HG02759 (cell line): ENCODE results near the gene SYP.
A peak's percentile ranks its signal among the peaks of the same experiment; 100 is the strongest.
"Not testable (repeated sequence)": the region's sequence is repeated elsewhere in the genome, so short reads cannot be mapped to it uniquely, and the experiment has no call there.

Experiments
- ATAC-seq: cut with Tn5 transposase; IDR thresholded peaks from one replicate; pipeline ENCODE4 v1.9.1; 2021; ENCODE audit warnings: mild to moderate bottlenecking, moderate library complexity; ENCODE audit not compliant: unreplicated experiment

Gene SYP

GRCh38 chrX:49172280-49172780 is 27.7 kb downstream of the SYP start:
- peak; percentile 77 for ATAC-seq

GRCh38 chrX:49171752-49172279 is 28.2 kb downstream of the SYP start, which contains the start of gene PLP2:
Gene PLP2 (plus strand): TSS chrX:49171898. CDS start chrX:49172001, 103 bp downstream.
- ATAC-seq: peak; percentile 33

GRCh38 chrX:49167740-49168108 is 32.3 kb downstream of the SYP start:
- ATAC-seq: no peak

GRCh38 chrX:49166914-49167739 is 32.9 kb downstream of the SYP start:
- peak; percentile 27 for ATAC-seq

- peak; percentile 40 for ATAC-seq
These were observed 33.8 kb downstream of the SYP start for GRCh38 chrX:49165901-49166881.

- no peak for ATAC-seq
These were observed 35.2 kb downstream of the SYP start for GRCh38 chrX:49164589-49165360.

GRCh38 chrX:49163555-49164419 is 36.2 kb downstream of the SYP start:
- ATAC-seq: peak; percentile 59

GRCh38 chrX:49162620-49163019 is 37.4 kb downstream of the SYP start, which contains the start of gene MAGIX:
Gene MAGIX (plus strand): TSS chrX:49162758. CDS start chrX:49162890, 132 bp downstream.
- no peak for ATAC-seq

- ATAC-seq: no peak
These were observed 38.4 kb downstream of the SYP start for GRCh38 chrX:49161632-49162031.

- no peak for ATAC-seq
These were observed 39.1 kb downstream of the SYP start for GRCh38 chrX:49160908-49161307.

GRCh38 chrX:49157194-49157593 is 42.8 kb downstream of the SYP start:
- no peak for ATAC-seq

- peak; percentile 94 for ATAC-seq
These were observed 43.8 kb downstream of the SYP start for GRCh38 chrX:49155900-49156837.

- no peak for ATAC-seq
These were observed 44.6 kb downstream of the SYP start for GRCh38 chrX:49155243-49155899.

- ATAC-seq: no peak
These were observed 46.5 kb downstream of the SYP start for GRCh38 chrX:49153467-49153866.

- ATAC-seq: not testable (repeated sequence)
These were observed 50.7 kb downstream of the SYP start for GRCh38 chrX:49149291-49149690.

GRCh38 chrX:49148390-49149100 is 51.4 kb downstream of the SYP start:
- not testable (repeated sequence) for ATAC-seq

GRCh38 chrX:49147936-49148335 is 52.1 kb downstream of the SYP start:
- ATAC-seq: no peak
